ENCODE results near the gene GPR34. TPM values are rescaled to one million over a fixed set of nuclear protein-coding genes. Genes with fewer than 3 reads are reported as not detected.

The GPR34 gene
- total and polyA plus RNA-seq, 2 of the 4 experiments (the other 2 are of a cell fraction): not detected

- Histone ChIP-seq H3K27me3 (ENCODE audit: control insufficient read depth, insufficient read depth, low read length) (no peaks in the 10 kb centered on the region), H3K9me3 (ENCODE audit: control insufficient read depth, insufficient read depth, low read length) (no peaks in the 10 kb centered on the region), H3K36me3 (ENCODE audit: control insufficient read depth, insufficient read depth, low read length) (no peaks in the 10 kb centered on the region), H3K4ac (ENCODE audit: low read depth, low read length) (no peak overlapping the region), H2BK5ac (ENCODE audit: low read depth, low read length, poor library complexity, severe bottlenecking) (no peak overlapping the region), H3K56ac (ENCODE audit: extremely low read depth, insufficient read depth, low read length) (no peak overlapping the region), H2BK15ac (ENCODE audit: low read depth, low read length) (no peak overlapping the region), H2BK20ac (ENCODE audit: low read depth, low read length) (no peak overlapping the region), H4K8ac (ENCODE audit: low read depth in 2 of 2, low read length in 2 of 2) (no peak overlapping the region), H3K18ac (ENCODE audit: low read depth, low read length) (no peak overlapping the region), H4K20me1 (ENCODE audit: insufficient read depth, low read length) (no peaks in the 10 kb centered on the region), H3K23ac (ENCODE audit: low read depth, low read length) (no peak overlapping the region), H4K91ac (ENCODE audit: insufficient read depth, low read depth, low read length) (no peak overlapping the region), H3K4me3 (ENCODE audit: insufficient read depth, low read depth, low read length) (no peak overlapping the region), H2BK120ac (ENCODE audit: low read depth, low read length) (no peak overlapping the region), H2AK5ac (ENCODE audit: low read depth, low read length) (no peak overlapping the region), H3K79me1 (ENCODE audit: low read depth in 1 of 2, low read length in 2 of 2) (no peaks in the 10 kb centered on the region; a peak in 1 of 4 replicates), H2AFZ (replicated peaks; ENCODE audit: low read length, poor library complexity) (no peak overlapping the region), H3K9ac (ENCODE audit: low read depth, low read length) (no peak overlapping the region), H3K4me1 (ENCODE audit: control insufficient read depth, insufficient read depth, low read length) (no peaks in the 10 kb centered on the region), H3K14ac (replicated peaks; ENCODE audit: low read depth, low read length) (no peak overlapping the region), H3K9me1 (ENCODE audit: insufficient read depth, low read length) (no peaks in the 10 kb centered on the region), H2AK9ac (replicated peaks; ENCODE audit: low read depth, low read length, poor library complexity) (no peak overlapping the region), H3K27ac (ENCODE audit: insufficient read depth, low read length) (no peak overlapping the region), H3K4me2 (ENCODE audit: low read depth, low read length) (no peak overlapping the region), H4K5ac (ENCODE audit: low read depth, low read length) (no peak overlapping the region)
- intact Hi-C loops (cut with micrococcal nuclease): no loop called here
- TF ChIP-seq ELK1 (IDR thresholded peaks at IDR 0.05; ENCODE audit: borderline replicate concordance, low read depth, low read length): no peak
- no peak for TF ChIP-seq USF2 (IDR thresholded peaks at IDR 0.05; ENCODE audit: low read depth, low read length)
- TF ChIP-seq MAZ (IDR thresholded peaks at IDR 0.05; ENCODE audit: borderline replicate concordance, low read depth, low read length): no peak
- TF ChIP-seq SMC3 (IDR thresholded peaks at IDR 0.05; ENCODE audit: low read depth, low read length): no peak
- TF ChIP-seq RAD21 (IDR thresholded peaks at IDR 0.05; ENCODE audit: low read length): no peak
- TF ChIP-seq MAFK (IDR thresholded peaks at IDR 0.05; ENCODE audit: low read depth, low read length): no peak
- TF ChIP-seq BHLHE40 (IDR thresholded peaks at IDR 0.05; ENCODE audit: low read depth, low read length): no peak
- no peak for TF ChIP-seq POLR2A (IDR thresholded peaks at IDR 0.05; ENCODE audit: low read depth, low read length)
- TF ChIP-seq MXI1 (IDR thresholded peaks at IDR 0.05; ENCODE audit: borderline replicate concordance, low read depth, low read length): no peak
- no peak for ATAC-seq (ENCODE audit: low read depth)
- dilution Hi-C loops (cut with HindIII; ENCODE audit: low sequenced_read_pairs, unreplicated experiment): no loop called here
- DNase-seq: no peak
- in situ Hi-C loops (cut with MboI; ENCODE audit: low sequenced_read_pairs): no loop called here
- CTCF ChIA-PET: no interaction called here
- BruUV-seq (replicated peaks): no TSS peak
- POLR2A ChIA-PET (ENCODE audit: unreplicated experiment): no interaction called here
Measured at GRCh38 chrX:41703574-41704029, 14.8 kb downstream of the GPR34 start.
